Suppressor macrophage treated with lipopolysaccharide for 1 hour (primary cell): ENCODE data around the gene LPCAT1.
"Not testable (repeated sequence)": the region's sequence is repeated elsewhere in the genome, so short reads cannot be mapped to it uniquely, and the experiment has no call there.

Experiments used
- DNase-seq, 3 donors: peaks; one replicate each; pipeline ENCODE4 v3.0.0-alpha.2; 2020 to 2022

The LPCAT1 gene

DNA sequence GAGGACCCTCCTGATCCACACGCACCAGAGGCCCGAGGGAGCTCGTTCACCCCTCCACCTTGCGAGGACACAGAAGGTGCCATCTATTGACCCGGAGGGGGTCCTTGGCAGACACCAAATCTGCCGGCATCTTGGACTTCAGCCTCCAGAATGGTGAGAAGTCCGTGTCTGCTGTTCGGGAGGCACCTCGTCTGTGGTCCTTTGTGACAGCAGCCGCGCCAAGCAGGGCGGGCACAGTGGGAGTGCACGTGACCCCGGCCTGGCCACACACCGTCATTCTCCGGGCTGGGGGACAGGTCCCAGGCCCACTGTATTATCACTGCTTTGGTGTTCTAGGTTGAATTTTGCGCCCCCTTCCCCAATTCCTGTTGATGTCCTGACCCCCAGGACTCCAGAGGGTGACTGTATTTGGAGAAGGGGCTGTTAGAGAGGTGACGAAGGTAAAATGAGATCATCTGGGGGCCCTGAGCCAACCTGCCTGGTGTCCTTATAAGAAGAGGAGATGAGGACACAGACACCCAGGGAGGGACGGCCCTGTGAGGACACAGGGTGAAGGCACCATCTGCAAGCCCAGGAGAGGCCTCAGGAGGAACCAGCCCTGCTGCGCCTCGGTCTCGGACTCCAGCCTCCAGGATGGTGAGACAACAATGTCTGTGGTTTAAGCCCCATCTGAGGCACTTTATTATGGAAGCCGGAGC lies 15.7 kb downstream of the LPCAT1 start:
- no peak for DNase-seq

DNA sequence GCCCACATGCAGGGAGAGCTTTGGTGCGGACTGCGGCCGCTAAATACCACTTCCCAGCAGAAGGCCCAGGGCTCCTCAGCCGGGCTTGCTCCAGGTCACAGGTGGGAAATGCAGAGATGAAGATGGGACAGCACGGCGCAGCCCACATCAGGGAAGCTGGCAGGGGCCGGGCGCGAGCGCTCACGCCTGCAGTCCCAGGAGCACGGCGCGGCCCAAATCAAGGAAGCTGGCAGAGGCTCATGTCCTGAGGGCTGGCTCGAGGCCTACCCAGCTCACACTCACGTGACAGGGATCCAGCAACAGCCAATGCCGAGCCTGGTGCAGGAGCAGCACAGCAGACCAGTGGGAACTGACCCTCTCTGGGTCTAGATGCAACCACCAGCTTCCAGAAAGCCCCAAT lies 16.3 kb downstream of the LPCAT1 start:
- DNase-seq = peak in 1 of 3 donors; percentile 22

DNA sequence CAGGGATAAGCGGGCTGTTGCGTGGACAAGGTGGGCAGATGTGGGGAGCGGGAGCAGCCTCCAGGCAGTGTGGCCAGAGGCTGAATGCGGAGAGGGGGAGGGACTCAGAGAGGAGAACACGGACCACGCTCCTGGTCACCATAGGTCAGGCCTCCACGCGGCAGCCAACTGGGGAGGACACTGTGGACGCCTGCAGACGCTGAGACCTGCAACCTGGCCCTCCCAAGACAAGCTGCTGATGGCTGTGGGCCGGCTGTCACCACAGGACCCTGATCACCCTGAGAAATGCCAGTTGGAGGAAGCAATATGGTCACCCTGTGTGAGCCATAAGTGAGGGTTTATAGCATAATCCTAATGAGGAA lies 16.8 kb downstream of the LPCAT1 start:
- DNase-seq = no peak

DNA sequence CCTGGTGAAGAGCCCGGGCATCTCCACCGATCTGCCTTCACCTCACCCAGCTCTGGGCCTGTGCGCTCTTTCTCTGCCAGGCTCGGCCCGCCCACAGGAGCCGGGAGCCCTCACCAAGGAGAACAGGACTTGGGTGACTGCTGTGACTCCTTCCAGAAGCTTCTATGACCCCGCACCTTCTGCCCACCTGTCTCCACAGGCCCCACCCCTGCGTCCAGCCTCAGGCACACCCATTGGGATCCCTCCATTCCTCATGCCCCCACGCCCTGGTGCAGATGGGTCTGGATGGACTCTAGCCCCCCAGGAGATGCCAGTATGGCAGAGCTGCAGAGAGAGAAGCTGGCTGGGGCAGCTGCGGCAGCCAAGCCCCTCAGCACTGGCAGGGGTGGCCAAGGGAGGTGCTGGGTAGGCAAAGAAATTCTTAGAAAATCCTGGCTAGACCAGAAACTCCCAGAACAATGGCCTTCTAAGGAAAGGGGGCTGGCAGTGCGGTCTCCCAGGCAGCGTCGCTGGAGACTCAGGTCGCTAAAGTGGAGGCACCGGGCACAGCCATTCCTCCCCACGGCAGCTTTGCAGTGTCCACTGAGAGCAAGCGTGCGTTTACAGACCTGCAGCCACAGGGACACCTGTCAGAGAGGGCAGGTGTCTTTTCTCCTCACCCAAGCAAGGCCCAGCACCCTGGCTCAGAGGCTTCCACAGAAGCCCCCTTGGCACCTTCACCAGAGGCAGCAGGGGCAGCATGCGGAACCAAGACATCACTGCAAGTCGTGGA lies 17.3 kb downstream of the LPCAT1 start:
- DNase-seq = no peak

DNA sequence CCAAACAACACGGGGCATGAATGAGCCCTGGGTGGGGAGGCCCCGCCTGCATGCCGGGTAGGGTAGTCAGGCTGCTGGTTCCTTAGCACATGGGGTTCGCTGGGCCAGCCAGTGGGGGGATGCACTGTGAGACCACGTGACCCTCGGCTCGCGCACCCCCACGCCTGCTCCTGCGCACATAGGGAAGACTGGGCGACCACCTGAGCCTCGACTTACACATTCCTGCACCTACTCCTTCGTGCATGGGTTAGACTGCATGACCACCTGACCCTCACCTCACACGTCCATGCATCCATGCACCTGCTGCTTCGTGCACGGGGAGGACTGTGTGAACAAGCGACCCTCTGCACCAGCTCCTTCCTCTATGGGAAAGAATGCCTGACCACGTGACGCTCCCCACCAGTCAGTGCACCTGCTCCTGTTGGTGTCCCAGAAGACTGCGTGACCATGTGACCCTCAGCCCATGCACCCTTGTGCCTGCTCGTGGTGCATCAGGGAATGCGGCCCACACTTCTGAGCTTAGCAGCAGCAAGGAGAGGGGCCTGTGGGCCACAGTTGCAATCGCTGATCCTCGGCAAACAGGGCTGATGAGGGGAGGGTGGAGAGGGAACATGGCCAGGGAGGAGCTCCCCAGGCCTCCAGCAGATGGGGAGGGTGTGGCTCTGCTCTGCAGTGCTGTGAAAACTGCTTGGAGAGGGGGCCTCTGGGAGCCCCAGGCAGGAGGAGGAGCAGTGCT lies 18.1 kb downstream of the LPCAT1 start:
- no peak for DNase-seq

DNA sequence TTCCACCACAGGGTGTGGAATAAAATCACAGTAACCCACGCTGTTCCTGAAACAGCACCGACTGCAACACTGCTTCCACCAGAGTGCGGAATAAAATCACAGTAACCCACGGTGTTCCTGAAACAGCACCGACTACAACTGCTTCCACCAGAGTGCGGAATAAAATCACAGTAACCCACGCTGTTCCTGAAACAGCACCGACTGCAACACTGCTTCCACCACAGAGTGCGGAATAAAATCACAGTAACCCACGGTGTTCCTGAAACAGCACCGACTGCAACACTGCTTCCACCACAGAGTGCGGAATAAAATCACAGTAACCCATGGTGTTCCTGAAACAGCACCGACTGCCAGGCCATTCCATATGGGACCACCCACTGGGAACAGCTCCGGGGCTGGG lies 18.7 kb downstream of the LPCAT1 start:
- DNase-seq = not testable (repeated sequence)

DNA sequence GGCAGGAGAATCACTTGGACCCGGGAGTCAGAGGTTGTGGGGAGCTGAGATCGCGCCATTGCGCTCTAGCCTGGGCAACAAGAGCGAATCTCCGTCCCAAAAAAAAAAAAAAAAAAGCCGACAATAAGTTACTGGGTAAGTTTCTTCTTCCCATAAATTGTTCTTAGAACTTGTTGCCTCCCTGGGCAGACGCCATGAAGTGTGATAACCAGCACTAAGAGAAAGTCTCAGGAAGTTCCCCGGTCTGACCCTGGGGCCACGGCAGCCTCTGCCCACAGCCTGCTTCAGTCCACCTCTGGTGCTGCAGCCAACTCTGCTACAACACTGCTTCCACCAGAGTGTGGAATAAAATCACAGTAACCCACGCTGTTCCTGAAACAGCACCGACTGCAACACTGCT lies 19.1 kb downstream of the LPCAT1 start:
- DNase-seq = peak in 2 of 3 donors; percentile 57 to 60

DNA sequence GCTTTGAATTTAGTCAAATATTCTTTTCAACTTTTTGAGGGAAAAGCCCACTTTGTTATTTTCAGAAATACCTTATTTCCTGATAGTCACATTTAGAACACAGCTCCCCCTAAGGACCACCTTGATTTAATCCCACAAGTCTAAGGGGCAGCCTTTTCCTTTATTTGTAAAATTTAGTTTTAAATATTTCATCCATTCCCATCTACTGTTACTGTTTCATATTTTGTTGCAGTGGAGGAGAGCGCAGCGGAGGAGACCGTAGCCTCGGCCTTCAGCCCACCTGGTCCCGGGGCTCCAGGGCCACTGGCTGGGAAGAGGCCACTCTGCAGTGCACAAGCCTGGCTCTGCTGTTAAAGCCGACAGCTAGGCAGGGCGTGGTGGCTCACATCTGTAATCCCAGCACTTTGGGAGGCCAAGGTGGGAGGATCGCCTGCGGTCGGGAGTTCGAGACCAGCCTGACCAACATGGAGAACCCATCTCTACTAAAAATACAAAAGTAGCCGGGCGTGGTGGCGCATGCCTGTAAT lies 19.6 kb downstream of the LPCAT1 start:
- peak in 2 of 3 donors; percentile 28 to 83 for DNase-seq

DNA sequence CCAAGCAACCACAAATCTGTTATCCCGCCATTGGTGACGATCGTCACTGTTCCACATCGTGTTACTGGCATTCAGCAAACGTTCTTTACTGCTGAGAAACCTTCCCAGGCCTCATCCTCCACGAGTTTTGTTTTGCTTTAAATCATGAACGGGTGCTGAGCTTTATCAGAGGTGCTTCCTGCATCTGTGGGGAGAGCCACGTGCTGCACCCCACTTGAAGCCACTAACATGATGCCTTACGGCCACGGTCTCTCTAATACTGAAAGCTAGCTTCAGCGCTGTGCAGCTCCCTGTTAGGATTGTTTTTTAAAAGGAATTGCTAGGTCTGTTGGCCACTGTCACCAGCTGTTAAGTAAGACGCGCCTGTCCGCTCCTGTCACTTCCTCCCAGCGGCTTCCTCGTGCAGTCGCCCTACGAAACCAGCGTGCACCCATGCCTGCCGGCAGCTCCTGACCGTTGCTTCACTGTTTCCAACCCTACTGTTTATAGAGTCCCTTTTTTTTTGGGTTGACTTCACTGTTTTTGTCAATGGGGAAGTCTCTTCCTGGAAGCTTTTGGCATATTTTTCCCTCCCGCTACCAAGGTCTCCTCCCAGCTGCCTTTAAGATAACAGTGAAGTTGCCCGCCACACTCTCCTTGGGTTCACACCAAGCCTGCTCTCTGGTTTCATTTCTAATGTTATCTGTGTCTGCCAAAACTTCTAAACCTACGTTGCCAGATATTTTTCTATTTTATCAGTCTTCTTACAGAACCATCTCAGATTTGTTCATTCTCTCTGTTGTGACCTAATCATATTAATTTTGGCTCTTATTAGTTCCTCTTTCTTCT lies 20.3 kb downstream of the LPCAT1 start:
- DNase-seq = peak; percentile 89 to 93 (median 90)

DNA sequence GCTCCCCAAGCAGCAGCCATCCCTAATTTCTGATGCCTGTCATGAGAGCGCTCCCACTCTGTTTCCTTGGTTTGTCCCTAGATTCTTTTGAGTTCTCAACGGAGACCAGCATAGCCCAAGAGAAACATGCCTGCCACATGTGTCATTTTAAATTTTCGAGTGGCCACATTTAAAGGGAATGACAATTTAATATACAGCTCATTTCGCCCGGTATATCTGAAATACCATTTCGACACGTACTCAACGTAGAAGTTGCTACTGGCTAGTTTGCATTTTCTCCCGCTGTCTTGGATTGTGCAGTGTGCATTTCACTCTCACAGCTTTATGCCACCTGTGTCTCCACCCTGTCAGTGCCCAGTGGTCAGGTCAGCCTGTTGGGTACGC lies 21.0 kb downstream of the LPCAT1 start:
- no peak for DNase-seq

DNA sequence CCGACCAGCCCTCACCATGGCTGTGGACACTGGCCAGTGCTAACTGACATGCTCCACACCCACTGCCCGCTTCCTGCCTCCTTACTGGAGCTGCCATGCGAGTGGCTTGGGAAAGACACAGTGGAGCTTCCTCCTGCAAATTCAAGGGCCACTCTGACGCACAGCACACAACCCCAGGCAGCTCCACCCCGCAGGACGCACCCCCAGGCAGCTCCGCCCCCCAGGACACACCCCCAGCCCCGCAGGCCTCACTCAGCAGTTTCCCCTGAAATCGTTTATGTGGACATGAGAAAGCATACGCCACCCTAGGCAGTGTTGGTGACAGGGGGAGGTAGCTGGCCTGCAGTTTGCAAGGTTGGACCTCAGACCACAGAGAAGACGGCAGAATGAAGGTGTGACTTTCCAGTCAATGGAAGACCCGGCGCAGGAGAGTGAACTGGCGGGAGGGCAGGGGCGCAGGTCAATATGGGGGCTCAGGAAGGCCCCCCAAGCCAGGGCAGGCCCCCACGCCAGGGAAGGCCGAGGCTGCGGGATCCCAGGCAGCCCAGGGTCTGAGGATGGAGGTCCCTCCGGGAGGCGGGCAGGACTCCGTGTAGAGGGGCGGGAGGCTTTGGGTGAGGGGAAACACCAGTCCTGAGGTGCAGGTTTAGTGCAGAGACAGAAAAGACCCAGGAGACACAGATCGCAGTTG lies 21.6 kb downstream of the LPCAT1 start:
- peak; percentile 91 to 95 (median 93) for DNase-seq

DNA sequence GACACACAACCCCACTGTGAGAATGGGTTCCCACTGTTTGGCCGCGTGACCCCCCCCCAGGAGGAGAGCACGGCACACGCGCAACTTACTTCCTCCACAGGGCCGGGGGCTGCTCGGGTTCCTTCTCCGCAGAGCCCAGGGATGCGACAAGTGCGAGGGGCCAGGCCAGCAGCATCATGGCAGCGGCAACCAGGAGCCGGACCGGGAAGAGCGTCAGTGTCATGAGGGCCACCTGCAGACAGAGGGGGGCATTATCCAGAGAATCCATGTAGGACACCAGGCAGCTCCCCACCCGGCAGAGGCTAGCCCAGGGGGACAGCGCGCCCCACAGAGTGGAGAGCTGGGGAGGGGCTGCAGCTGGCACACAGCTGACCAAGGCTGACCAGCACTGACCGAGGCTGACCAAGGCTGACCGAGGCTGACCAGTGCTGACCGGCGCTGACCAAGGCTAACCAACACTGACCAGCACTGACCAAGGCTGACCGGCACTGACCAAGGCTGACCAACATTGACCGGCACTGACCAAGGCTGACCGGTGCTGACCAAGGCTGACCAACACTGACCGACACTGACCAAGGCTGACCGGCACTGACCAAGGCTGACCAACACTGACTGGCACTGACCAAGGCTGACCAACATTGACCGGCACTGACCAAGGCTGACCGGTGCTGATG lies 22.3 kb downstream of the LPCAT1 start:
- no peak for DNase-seq

DNA sequence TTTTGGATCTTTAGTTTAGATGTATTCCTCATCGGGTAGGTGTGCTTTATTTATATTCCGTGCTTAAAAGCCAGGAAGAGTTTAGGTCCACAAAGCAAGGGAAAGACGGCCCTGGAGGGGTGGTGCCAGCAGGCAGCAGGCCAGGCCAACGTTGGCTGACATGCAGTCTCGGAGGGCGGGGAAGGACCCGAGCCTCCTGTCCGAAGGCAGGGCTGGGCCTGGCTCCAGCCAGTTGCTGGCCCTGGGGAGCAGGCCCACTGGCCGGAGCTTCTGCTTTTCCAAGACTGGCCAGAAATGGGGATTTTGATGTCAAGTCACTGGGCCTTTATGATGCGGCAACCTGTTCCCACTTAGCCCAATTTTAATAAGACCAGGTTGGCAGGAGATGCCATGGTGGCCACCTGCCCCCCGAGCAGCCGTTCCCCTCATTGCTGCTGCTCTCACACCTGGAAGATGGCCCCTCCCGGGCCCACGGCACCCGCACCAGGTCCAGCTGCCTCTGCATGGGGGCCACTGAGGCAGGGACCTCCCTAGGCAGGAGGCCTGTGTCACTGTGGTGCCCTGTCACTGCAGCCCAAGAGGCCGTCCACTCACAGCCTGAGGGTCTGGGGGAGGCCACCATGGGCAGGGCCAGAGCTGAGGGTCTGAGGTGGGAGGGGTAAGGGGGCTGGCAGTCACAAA lies 23.2 kb downstream of the LPCAT1 start:
- DNase-seq = no peak

DNA sequence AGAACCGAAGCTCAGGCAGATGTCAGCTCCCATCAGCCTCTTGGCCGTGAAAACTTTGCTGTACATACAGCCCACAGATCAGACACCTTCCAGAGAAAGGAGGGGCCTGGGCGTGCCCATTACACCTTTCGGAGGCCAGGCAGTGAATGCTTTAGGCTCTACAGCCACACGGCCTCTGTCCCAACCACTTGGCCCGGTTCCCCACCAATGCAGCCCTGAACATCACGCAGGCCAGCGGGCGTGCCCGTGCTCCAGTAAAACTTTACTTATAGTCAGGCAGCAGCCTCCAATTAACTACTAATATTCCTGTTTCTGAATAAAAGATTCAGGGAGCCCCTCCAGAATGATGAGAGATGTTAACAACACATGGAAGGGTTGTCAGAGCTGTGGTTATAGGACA lies 23.9 kb downstream of the LPCAT1 start:
- no peak for DNase-seq

DNA sequence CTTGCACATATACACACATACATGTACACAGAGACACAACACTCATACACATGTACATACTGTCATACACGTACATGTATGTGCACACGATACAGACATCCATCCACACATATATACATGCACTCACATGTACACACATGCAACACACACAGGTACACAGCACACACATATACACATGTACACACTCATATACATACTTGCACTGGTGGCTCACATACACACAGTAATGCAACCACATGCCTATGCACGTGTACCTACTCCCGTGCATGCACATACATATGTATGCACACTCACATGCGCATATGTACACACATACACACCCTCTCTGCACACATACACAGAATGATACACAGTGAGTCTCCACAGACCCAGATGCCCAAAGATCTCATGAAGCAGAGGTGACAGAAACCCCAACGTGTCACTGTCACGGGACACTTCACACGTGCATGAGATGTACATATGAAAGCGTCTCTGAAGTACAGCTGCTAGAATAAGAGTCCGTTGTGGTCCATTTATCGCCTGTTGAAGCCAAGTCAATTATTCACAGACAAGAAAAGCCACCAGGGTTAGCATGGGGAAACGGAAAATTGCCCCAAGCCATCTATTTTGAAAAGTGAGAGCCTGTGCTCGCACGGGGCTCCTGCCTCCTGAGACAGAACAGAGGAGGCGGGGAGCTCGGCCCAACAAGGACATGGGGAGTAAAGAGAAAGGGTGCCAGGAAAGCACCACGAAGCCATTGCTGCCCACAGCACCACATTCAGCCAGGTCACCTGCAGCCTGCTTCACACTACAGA lies 24.9 kb downstream of the LPCAT1 start:
- DNase-seq = no peak

DNA sequence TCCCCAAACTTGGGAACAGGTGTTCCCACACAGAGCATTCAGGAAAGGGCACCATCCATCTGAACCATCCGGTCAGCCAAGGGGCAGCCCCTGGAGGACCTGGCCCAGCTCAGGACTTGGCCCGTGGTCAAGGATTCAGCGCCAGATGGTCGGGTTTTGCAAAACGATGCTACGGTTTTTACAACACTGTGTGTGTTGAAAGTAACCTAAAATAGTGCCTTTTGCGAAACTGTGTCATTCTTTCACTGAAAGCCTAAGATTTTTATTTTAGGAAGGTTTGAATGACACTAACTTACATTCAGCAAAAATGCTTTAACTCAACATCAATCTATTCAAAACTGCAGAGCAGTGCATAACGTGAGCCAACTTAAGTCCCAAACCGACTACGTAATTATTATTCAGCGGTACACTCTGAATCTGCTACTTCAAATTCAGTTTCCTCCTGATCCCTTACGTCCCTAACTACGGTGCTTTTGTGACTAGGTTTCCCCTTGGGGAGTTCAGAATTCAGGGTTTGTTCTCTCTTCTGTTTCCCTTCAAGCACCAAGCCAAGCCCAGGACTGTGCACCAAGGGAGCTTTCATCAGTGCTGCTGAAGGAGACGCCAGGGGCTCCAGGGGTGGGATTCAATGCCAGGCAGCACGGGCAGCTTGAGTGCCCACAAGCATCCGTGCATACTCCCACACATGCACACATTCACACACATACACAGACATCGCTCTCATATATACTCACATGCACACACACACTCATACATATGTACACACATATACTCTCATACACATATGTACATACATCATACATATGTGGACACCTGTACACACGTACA lies 25.8 kb downstream of the LPCAT1 start:
- peak; percentile 36 to 58 (median 55) for DNase-seq

DNA sequence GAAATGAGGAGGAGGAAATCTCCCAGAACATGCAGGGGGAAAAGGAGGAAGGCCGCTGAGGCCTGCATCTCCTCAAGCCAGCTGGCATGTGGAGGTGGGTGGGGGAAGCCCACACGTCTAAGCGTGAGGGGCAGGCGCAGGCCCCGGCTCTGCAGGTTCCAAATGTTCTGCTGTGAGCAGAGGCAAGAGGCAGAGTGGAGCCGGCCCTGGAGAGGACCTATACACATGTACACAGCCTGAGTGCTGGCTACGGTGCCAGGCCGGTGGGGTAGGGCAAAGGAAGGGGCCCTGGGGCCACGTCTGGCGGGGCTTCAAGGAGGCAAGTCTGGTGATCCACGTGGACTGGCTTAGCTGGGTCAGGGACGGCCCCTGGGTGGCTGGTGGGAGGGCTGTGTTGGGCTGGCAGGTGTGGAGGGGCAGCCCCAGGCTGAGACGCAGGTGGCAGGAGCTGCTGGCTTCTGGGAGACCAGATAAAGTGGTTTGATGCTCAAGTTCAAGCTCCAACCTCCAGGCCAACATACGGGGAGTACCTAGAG lies 26.4 kb downstream of the LPCAT1 start:
- DNase-seq = peak; percentile 51 to 82 (median 65)

DNA sequence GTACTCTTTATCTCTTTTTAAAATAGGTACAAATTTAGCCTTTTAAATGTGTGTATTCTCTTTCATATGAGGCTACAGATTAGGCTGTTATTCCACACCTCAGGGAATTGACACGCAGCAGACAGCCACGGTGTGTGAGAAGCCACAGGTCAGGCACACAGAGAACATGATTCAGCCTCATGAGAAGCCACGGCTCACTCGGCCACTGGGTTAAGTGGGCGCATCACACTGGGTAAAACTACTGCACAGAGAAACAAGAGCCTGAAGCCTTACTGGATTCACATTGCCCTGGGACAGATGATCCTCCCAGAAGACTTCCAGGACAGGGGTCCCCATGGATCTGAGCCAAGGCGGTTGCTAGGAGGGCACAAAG lies 28.2 kb downstream of the LPCAT1 start:
- peak; percentile 41 to 49 (median 45) for DNase-seq
